GM18517 (cell line): ENCODE data around the gene SIRPD.

Source experiments
- ATAC-seq: cut with Tn5 transposase; IDR thresholded peaks from one replicate; pipeline ENCODE4 v1.9.1; 2021; ENCODE audit warnings: mild to moderate bottlenecking, moderate library complexity; ENCODE audit not compliant: unreplicated experiment

The SIRPD gene

DNA sequence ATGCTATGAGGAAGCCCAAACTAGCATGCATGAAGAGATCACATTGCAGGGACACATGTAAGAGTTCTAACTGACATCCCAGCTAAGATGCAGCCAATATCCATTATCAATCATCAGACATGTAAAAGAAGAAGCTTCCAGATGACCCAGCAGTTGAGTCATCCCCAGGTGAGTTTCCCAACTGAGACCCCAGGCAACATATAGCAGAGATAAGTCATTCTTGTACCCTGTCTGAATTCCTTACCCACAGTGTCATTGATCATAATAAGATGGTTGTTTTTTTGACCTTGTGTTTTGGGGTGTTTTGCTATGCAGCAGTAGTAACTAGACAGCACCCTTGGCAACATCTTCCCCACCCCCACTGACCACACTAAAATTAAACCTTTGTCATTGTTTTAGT lies 18.9 kb downstream of the SIRPD start:
- ATAC-seq, result no peak

DNA sequence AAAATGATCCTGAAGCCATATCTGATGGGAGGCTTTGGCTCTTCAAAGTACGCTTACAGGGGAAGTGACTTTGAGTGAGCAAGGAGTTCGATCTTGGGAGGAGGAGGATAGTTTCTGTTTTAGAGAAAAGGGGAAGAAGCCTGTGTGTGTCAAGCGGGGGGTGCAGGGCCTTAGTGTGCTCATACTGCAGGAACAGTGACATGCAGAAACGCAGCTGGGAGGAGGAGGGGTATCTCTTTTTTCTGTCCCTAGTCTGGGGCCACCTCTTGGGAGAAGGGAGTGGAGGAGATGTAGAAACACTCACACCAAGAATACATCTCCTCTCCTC lies 19.8 kb downstream of the SIRPD start:
- ATAC-seq, result no peak

DNA sequence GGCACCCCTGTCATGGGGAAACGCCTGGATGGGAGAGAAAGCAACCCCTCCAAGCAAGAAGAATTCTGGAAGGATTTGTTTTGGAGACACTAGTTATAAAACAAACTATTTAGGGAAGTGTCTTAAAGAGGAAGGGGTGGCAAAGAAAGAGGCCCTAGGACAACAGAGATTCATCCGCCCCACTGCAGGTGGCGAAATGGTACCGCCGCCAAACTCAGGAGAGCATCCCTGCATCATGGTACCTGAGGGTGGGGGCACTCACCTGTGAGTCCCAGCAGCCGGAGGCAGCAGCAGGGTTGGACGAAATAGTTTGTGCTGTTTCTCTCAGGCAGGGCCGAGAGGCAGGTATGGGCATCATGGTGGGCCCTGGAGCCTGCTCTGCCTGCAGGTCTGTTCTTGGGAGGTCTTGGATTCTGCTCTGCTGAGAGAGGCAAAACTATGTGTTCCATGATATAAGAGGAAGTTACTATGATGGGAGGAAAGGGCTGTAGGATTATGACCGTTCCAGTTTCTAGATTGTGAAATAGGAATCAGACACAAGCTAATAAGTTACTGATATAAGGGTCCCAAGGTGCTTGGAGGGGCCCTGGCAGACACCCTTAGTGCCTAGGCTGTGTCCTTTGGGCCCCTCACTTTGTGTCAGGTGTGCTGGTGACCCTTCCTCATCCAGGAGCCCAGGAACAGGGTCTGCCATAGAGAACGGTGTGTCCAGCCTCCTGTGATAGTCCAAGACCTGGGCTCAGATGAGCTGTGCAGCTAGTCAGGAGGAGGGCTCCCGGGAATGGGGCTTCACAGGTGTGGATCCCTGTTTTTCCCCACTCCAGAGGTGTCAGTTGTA lies 20.4 kb downstream of the SIRPD start:
- ATAC-seq, result no peak

DNA sequence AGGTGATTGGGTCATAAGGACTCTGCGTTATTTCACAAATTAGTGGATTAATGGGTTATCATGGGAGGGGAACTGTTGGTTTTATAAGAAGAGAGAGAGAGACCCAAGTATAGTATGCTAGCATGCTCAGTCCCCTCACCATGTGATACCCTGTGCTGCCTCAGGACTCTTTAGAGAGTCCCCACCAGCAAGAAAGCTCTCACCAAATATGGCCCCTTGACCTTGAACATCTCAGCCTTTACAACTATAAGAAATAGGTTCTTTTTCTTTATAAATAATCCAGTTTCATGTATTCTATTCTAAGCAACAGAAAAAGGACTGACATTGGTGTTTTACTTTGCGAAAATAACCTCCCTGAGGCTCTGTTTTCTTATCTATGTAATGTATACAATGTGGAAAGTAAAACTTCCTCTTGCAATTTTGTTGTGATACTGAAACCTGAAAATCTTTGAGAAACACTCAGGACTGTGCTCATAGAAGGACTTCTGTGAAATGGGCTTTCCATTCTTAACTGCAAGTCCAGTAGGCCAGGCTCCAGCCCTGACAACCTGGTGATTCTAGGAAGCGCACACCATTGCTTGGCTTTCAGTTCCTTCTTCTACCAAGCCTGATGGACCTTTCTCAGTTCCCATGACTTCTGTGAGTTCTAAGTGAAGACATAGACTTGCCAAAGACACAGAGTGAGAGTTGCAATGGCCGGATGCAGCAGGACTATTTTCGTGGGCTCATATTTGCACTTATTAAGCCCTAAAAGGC lies 21.9 kb downstream of the SIRPD start:
- ATAC-seq, result peak; percentile 92

DNA sequence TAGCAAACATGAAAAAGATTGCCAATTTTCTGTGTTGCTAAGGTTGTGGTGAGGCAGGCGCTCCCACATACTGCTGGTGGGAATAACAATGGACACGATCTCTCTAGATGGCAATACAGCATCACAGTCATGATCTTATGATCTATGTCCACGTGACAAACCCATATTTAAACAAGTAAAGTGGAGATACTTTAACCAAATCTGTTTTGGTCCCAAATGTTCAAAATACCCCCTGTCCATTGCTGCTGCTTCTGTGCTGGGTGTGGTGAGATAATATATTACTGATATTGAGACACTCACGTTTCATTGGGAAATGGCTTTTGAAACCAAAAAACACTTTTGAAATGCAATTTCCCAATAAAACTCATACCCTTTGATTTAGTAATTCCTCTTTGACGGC lies 23.0 kb downstream of the SIRPD start:
- no peak for ATAC-seq

DNA sequence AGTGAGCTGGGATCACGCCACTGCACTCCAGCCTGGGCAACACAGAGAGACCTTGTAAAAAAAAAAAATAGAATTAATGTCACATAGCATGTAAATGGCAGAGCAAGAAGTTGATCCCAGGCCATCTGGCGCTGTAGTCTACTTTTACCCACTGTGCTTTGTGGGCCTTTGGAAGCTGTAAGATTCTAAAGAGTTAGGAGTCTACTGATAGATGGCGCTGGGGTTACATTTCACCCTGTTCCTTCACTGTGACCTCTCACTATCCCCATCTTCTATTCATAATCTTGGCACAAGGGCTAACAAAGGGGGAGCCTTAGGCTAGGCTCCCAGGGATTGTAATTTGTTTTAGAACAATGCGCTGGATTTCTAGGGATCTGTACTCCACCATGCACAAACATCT lies 24.4 kb downstream of the SIRPD start:
- ATAC-seq, result no peak

DNA sequence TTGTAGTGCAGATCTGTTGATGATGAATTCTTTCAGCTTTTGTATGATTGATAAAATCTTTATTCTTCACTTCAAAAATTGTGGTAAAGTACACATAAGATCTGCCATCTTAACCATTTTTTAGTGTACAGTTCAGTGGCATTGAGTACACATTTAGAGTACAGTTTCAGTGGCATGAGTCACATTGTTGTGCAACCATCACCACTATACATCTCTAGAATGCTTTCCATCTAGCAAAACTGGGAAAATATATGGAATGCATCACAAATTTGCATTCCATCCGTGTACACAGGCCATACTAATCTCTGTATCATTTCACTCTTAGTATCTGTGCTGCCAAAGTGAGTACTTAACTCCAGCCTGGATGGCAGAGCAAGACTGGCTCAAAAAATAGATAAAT lies 28.7 kb downstream of the SIRPD start:
- ATAC-seq, result no peak

DNA sequence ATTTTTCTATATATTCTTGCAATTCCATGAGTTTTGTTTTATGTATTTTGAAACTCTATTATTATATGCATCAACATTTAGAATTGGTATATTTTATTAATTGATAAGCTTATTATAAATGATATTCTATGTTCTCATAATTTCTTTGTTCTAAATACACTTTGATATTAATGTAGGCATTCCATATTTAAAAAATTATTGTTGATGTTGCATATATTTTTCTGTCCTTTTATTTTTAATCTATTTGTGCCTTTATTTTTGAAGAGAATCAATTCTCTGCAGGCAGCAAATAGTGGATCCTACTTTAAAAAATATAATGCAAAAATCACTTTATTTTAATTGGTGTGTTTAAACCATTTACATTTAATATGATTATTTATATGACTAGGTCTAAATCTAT lies 29.6 kb downstream of the SIRPD start:
- no peak for ATAC-seq

DNA sequence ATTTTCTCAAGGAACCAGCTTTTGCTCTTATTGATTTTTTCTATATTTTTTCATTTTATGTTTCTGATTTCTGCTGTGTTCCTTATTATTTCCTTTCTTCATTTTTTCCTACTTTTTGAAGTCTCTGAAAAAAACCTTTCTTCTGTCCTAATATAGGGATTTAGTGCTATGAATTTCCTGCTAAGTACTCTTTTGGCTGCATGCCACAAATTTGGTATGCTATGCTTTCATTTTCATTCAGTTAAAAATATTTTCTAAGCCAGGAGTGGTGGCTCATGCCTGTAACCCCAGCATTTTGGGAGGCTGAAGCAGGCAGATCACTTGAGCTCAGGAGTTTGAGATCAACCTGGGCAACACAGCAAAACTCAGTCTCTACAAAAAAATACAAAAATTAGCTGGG lies 30.6 kb downstream of the SIRPD start:
- ATAC-seq, result no peak

DNA sequence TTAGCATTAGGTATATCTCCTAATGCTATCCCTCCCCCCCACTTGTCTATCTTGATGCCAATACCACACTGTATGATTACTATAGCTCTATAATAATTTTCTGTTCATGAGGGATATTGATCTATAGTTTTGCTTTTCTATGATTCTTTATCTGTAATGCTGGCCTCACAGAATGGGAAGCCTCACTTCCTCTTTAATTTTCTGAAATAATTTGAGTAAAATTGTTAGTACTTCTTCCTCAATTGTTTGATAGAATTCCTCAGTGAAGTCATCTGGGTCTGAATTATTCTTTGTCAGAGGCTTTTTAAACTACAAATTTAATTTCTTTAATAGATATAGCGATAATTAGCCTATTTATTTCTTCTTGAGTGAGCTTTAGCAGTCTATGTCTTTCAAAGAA lies 31.2 kb downstream of the SIRPD start:
- ATAC-seq, result no peak

DNA sequence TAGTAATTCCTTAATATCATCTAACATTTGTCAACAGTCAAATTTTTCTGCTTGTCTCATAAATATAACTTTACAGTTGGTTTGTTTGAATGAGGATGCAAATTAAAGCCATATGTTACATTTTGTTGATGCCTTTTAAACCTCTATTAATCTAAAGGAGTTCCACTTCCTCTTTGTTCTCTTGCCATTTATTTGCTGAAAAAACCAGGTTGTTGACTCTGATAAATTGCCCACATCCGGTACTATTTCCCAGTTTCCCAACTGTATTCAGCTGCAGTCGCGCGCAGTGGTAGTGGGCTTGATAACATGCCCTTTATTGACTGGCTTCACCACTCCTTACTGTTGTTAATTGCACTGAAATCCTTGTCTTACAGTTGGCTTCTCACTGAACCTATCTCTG lies 33.5 kb downstream of the SIRPD start:
- no peak for ATAC-seq

DNA sequence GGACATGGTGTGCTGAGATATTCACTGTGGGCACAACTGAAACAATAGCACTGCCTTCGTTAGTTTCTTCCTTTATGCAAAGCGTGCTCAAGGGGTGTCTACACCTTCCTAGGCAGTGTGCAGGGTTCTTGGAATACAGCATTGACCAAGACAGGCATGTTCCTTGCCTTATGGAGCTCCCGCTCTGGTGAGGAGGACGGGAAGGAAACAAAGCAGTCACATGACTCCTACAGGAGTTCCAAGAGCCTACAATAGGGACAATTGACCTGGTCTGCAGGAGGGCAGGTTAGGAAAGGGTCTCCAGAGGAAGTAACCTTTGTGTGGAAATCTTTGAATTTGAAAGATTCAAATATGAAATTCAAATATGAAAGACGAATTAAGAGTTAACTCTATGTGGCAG lies 40.5 kb downstream of the SIRPD start:
- ATAC-seq, result no peak

DNA sequence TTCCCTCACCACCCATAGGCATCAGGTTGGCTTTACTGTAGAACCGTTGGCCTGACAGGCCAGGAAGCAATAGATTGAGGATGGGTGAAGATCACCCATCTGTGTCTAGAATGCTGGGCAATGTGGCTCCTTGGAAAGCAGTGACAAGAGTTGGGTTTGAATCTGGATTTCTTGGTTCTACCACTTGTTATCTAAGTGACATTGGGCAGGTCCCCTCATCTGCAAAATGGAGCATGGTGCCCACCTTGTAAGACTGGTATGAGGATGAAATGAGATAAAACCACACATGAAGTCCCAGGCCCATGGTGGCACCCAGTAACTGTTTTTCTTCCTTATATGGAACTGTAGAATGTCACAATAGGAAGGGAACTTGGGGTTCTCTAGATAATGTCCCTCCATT lies 43.7 kb downstream of the SIRPD start:
- ATAC-seq, result no peak

DNA sequence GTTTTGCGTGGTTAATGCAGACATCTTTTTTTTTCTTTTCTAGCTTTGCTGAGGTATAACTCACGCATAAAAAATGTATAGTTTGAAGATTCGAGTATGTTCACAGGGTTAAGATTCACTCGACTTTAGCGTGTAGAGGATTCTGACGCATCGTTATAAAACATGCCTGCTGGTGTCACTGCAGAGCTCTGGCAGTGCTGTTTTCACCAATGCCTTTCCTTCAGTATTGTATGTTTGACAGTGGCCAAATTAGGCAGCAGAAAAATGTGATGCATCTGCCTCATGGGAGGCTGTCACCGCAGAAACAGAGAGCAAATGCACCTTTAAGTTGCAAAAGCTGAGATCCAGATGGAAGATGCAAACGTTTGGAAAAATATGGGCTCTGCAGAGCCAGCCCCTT lies 48.3 kb downstream of the SIRPD start:
- no peak for ATAC-seq

DNA sequence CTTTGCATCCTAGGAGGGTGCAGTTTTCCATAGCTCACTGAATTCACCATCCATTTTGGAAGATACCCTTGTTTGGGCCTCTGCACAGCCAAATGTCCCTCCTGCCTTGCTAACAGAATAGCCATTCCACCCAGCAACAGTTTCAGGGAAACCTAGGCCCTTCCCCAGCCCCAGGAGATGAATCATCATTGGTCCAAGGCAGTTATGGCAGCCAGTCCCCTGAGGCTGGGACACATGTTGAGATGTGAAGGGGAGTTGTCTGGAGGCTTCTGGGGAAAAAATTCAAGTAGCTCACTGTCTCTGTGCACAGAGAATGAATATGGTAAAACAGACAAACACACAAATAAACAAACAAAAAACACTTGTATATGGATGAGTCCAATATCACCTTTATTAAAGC lies 48.9 kb downstream of the SIRPD start:
- ATAC-seq, result no peak

DNA sequence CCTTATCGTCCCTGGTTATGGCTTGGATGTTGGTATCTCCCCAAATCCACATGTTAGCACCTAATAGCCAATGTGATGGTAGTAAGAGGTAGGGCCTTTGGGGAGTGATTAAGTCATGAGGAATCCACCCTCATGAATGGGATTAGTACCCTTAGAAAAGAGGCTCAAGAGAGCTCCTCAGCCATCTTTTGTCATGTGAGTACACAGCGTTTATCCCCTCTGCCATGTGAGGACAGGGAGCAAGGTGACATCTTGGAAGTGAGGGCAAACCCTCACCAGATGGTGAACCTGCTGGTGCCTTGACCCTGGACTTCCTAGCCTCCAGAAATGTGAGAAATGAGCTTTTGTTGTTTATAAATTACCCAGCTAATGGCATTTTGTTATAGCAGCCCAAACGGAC lies 50.2 kb downstream of the SIRPD start:
- ATAC-seq, result no peak

DNA sequence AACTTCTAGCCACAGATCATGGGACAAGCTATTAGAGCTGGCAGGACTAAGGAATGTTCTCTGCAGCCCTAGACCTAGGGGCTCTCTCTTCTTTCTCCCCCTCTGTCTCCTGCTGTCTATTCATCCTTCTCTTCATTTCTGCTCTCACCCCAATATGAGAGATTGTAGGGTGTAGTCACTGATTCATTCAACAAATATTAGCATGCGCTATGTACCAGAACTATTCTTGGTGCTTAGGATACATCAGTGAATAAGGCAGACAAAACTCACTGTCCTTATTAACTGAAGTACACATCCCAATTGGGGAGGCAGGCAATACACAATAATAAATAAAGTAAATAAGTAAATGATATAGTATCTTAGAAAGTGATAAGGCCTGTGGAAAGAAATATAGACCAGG lies 51.6 kb downstream of the SIRPD start:
- no peak for ATAC-seq

DNA sequence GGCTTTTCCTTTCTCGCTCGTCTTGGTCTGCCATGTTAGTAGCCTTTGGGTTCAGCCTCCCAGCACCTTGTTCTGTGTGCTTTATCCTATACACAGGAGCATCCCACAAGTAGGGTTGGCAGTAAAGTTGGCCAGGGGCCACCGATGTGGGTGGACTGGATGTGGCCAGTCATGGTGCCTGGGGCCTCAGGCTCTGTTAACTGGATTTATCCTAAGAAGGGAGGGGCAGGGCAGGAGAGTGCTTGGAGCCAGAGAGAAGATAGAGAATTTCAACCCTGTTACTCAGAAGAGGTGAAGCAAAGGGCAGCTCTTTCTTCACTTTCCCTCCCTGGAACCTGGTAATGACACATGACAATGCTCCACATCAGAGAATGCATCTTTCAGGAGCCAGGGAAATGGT lies 52.1 kb downstream of the SIRPD start:
- ATAC-seq, result no peak

DNA sequence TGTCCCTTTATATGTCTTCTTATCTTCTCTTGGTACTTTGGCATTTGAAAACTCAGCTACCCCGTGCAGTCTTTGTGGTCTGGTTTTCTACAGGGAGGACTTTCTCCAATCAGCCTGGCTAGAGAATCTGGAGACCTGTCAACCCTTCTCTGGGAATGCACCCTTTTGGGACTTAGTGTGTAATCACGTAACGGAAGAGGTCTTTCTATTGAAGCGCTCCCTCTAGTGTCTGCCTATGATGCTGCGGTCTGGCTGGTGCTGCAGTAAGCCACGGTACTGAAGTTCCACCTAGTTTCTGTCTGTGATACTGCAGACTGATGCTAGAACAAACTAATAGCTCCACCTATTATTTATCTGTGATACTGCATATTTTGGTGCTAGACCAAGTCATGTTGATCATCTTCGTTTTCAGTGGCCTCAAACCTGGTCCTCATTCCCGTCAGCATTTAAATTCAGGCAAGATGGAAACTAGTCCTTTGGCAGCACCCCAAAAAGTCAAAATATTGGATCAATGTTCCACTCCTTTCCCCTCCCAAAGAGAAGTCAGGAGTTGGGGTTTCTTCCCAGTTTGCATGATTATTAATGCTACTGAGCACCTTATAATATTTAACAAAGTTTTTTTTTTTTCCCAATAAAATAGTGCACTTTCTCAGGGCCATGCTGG lies 53.8 kb downstream of the SIRPD start:
- peak; percentile 90 for ATAC-seq

DNA sequence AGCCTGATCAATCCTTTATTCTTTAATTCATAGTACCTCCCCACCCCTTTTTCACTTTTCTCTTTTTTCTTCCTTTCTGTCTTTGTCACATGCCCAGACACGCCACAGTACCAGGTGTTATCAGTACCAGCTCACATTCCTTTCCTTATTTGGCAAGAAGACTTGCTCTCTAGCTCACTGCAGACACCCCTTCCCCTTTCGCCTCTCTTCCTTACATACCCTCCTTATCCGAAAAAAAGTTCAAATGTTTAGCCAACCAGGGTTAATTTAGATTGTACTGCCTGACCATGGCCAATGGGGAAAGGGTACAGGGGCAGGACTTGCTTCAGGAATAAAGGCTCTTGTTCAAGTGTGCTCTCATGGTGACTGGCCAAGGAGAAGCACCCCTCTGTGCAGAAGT lies 57.0 kb downstream of the SIRPD start:
- ATAC-seq, result no peak

DNA sequence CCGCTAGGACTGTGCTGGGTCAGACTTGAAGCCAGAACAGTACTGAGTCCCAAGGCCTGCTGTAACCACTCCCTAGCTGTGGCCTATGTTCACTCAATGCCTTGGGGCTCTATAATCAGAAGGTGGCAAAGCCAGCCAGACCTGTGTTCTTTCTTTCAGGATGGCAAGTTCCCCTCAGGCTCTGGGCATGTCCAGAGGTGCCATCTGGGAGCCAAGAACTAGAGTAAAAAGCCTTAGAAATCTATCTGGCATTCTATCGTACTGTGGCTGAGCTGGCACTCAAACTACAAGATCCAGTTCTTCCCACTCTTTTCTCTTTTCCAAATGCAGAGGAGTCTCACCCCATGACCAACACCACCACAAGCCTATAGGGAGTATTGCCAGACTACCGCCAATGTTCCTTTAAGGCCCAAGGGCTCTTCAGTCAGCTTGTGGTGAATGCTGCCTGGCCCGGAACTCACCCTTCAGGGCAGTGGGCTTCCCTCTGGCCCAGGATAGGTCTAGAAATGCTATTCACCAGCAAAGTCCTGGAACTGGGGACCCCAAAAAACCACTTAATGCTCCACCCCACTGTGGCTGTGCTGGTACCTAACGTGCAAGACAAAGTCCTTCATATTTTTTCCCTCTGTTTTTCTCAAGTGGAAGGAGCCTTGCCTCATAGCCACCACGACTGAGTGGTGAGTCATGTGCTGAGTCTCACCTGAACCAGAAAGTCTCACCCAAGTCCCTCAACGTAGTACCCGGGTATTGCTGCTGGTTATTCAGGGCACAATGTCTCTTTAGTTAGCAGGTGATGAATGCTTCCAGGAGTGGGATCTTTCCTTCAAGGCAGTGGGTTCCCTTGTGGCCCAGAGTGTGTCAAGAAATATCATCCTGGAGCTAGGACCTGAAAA lies 57.7 kb downstream of the SIRPD start:
- no peak for ATAC-seq
